Stomach (tissue), 9 donors: Measurements from ENCODE around the gene SPHK2. TPM values are rescaled to one million over a fixed set of nuclear protein-coding genes. Genes with fewer than 3 reads are reported as not detected.

Experiments
- DNase-seq, 2 donors: peaks; one replicate each; pipeline versions ENCODE4 v3.0.0 to v3.0.0-alpha.2; 2013 to 2019
- H3K27ac ChIP-seq, 5 donors: fragments of 200-600 bp in 4 of 5; sonication (generic) in 4 of 5; one replicate each; pipeline ENCODE4 v1.5.1; 2013 to 2019; ENCODE audit warnings: mild to moderate bottlenecking in 1 of 5, moderate library complexity in 1 of 5
- H3K27me3 ChIP-seq, 3 donors: fragments of 200-600 bp; sonication (generic); one replicate each; pipeline ENCODE4 v1.5.1; 2017 to 2019; ENCODE audit warnings: mixed run types in 1 of 3
- H3K36me3 ChIP-seq, 4 donors: fragments of 200-600 bp; sonication (generic); 1 replicate in 3 of 4; 2 replicates in 1 of 4; pipeline ENCODE4 v1.5.1; 2016 to 2019
- H3K4me1 ChIP-seq, 4 donors: fragments of 200-600 bp; sonication (generic); one replicate each; pipeline ENCODE4 v1.5.1; 2016 to 2019
- H3K4me3 ChIP-seq, 4 donors: fragments of 200-600 bp; sonication (generic) in 3 of 4; one replicate each; pipeline ENCODE4 v1.5.1; 2016 to 2019; ENCODE audit warnings: mild to moderate bottlenecking in 1 of 4
- H3K9me3 ChIP-seq, 4 donors: fragments of 200-600 bp; sonication (generic); one replicate each; pipeline ENCODE4 v1.5.1; 2016 to 2019
- CTCF ChIP-seq, 7 experiments: fragments of 450-650 bp in 4 of 7; fragments of 200-600 bp in 3 of 7; sonication (generic) in 3 of 7; IDR thresholded peaks; one replicate each; pipeline ENCODE4 v1.5.1; 2016 to 2019; ENCODE audit warnings: antibody characterized with exemption in 7 of 7, control low read depth in 2 of 7, mild to moderate bottlenecking in 1 of 7
- EP300 ChIP-seq: sonication (generic); formaldehyde crosslinking; IDR thresholded peaks from one replicate; pipeline ENCODE4 v1.6.1; 2017; ENCODE audit warnings: antibody characterized with exemption
- POLR2A ChIP-seq, 4 donors: fragments of 450-650 bp; IDR thresholded peaks; one replicate each; pipeline ENCODE4 v1.6.1; 2016; ENCODE audit warnings: antibody characterized with exemption in 4 of 4, control low read depth in 2 of 4, mild to moderate bottlenecking in 1 of 4, moderate library complexity in 1 of 4
- POLR2AphosphoS5 ChIP-seq, 3 donors: sonication (generic); formaldehyde crosslinking; IDR thresholded peaks; one replicate each; pipeline ENCODE4 v1.6.1; 2016; ENCODE audit warnings: antibody characterized with exemption in 3 of 3
- WGBS, 5 donors: extraction: QIAGEN DNeasy Blood & Tissue Kit in 3 of 5; methylation state at CpG; one replicate each; pipeline versions ENCODE4 v1.1.5 to v1.1.7; 2013 to 2018; 5-methylcytosine and 5-hydroxymethylcytosine counted together
- intact Hi-C: fragments of 100-400 bp; cut with DNase I; formaldehyde crosslinking; loops from one replicate; pipeline ENCODE4 v1.15.1; 2023; ENCODE audit warnings: low total_unique reads
- polyA plus RNA-seq, 3 donors: library from polyadenylated mRNA; stranded (reverse); fragments of 200-250 nt; gene quantifications; one replicate each; pipeline ENCODE4 v1.2.3, GENCODE V29; 2013
- total RNA-seq, 5 donors: library from RNA; depleted of rRNA; stranded (reverse); fragments of >200 nt; gene quantifications; one replicate each; pipeline versions ENCODE4 v1.1.0 to v1.2.3, GENCODE V29; 2014 to 2016
- donor health status: healthy with polysubstance abuse.
- donor health status: Bipolar disorder and iron deficiency.
- donor health status: healthy.

Gene SPHK2
- total and polyA plus RNA-seq, 8 donors: 9.4 to 156 (median 19.6) TPM

GRCh38 chr19:48641850-48642249 is 22.5 kb downstream of the SPHK2 start:
- H3K4me3 ChIP-seq: no peak overlapping the region
- intact Hi-C loops: loop anchor here (10.0 kb wide), 1 partner anchor 103 kb away; the partner anchor contains the start of genes IZUMO1 and RASIP1
- no peaks in the 10 kb centered on the region for H3K36me3 ChIP-seq
- no peak for DNase-seq
- H3K4me1 ChIP-seq: peaks cover 27 to 58% (median 47%) of the 10 kb centered on the region in 4 donors
- TF ChIP-seq CTCF (IDR thresholded peaks at IDR 0.05) (no peak), POLR2A (IDR thresholded peaks at IDR 0.05) (no peak), POLR2AphosphoS5 (IDR thresholded peaks at IDR 0.05) (no peak), EP300 (no peak)
- no peak overlapping the region for H3K27ac ChIP-seq
- H3K9me3 ChIP-seq: no peaks in the 10 kb centered on the region
- WGBS, 5 donors: 94 to 97% (median 96%) methylated on average over 2 of the region's 2 CpGs
- H3K27me3 ChIP-seq: no peaks in the 10 kb centered on the region

DNA sequence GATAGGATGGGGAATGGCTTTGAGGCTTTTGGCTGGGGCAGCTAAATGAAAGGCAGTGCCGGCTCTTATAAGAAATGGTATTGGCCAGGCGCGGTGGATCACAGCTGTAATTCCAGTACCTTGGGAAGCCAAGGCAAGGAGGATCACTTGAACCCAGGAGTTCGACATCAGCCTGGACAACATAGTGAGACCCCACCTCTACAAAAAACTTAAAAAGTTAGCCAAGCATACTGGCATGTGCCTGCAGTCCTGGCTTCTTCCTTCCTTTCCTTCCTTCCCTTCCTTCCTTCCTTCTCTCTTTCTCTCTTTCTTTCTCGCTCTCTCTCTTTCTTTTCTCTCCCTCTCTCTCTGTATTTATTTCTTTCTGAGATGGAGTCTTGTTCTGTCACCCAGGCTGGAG is 23.6 kb downstream of the SPHK2 start:
- H3K9me3 ChIP-seq: no peaks in the 10 kb centered on the region
- 85 to 100% (median 89%) methylated on average over 5 of the region's 5 CpGs for WGBS, 5 donors
- H3K4me1 ChIP-seq: peaks cover 26 to 55% (median 43%) of the 10 kb centered on the region in 4 donors
- DNase-seq: no peak
- intact Hi-C loops: loop anchor here (10.0 kb wide), 1 partner anchor 102 kb away; the partner anchor contains the start of genes IZUMO1 and RASIP1
- H3K27me3 ChIP-seq: no peaks in the 10 kb centered on the region
- H3K27ac ChIP-seq: no peak overlapping the region
- H3K36me3 ChIP-seq: no peaks in the 10 kb centered on the region
- H3K4me3 ChIP-seq: no peak overlapping the region
- TF ChIP-seq EP300: no peak

GRCh38 chr19:48644355-48644754 is 25.0 kb downstream of the SPHK2 start:
- intact Hi-C loops: loop anchor here (10.0 kb wide), 1 partner anchor 100 kb away; the partner anchor contains the start of genes IZUMO1 and RASIP1
- DNase-seq: peak in 1 of 2 donors; percentile 39
- H3K4me3 ChIP-seq: peak overlapping the region; percentile 50 to 65 (median 57)
- H3K9me3 ChIP-seq: no peaks in the 10 kb centered on the region
- H3K27me3 ChIP-seq: no peaks in the 10 kb centered on the region
- 71 to 80% (median 76%) methylated on average over 4 of the region's 4 CpGs for WGBS, 5 donors
- H3K27ac ChIP-seq: peak overlapping the region in 2 of 5 donors; percentile 93 to 95
- H3K36me3 ChIP-seq: no peaks in the 10 kb centered on the region
- no peak for TF ChIP-seq CTCF (IDR thresholded peaks at IDR 0.05)
- peaks cover 19 to 44% (median 31%) of the 10 kb centered on the region in 4 donors for H3K4me1 ChIP-seq

- H3K9me3 ChIP-seq: no peaks in the 10 kb centered on the region
- H3K4me3 ChIP-seq: peak overlapping the region; percentile 50 to 65 (median 57)
- 1 to 5% (median 4%) methylated on average over 16 to 25 of the region's 25 CpGs for whole genome bisulfite sequencing, 5 donors
- H3K4me1 ChIP-seq: peaks cover 14 to 37% (median 28%) of the 10 kb centered on the region in 4 donors
- peak overlapping the region; percentile 79 to 95 (median 92) for H3K27ac ChIP-seq
- intact Hi-C loops: loop anchor here (10.0 kb wide), 1 partner anchor 100 kb away; the partner anchor contains the start of genes IZUMO1 and RASIP1
- no peaks in the 10 kb centered on the region for H3K27me3 ChIP-seq
- H3K36me3 ChIP-seq: no peaks in the 10 kb centered on the region
- TF ChIP-seq CTCF (IDR thresholded peaks at IDR 0.05) (no peak), EP300 (no peak), POLR2AphosphoS5 (IDR thresholded peaks at IDR 0.05) (no peak), POLR2A (IDR thresholded peaks at IDR 0.05) (no peak)
- peak; percentile 83 to 92 for DNase-seq
These were observed 25.7 kb downstream of the SPHK2 start for GRCh38 chr19:48644839-48645619.
